ENCODE data around the gene COL17A1.

GRCh38 chr10:104032144-104032775, 53.4 kb downstream of the COL17A1 start:
- TF ChIP-seq POLR2A (IDR thresholded peaks at IDR 0.05) (no peak), CTCF (IDR thresholded peaks at IDR 0.05) (no peak), EP300 (IDR thresholded peaks at IDR 0.05) (no peak)
